GM21529 (cell line): ENCODE measurements around the gene MARCHF10.

Source experiments
- ATAC-seq: cut with Tn5 transposase; IDR thresholded peaks from one replicate; pipeline ENCODE4 v1.9.1; 2021; ENCODE audit not compliant: unreplicated experiment

Gene MARCHF10

GRCh38 chr17:62755141-62755851 is 52.8 kb downstream of the MARCHF10 start:
- no peak for ATAC-seq

- ATAC-seq, result no peak
These were observed 53.5 kb downstream of the MARCHF10 start for GRCh38 chr17:62754631-62755030.

- no peak for ATAC-seq
These were observed 54.6 kb downstream of the MARCHF10 start for GRCh38 chr17:62753562-62753961.

GRCh38 chr17:62751060-62751691 is 56.9 kb downstream of the MARCHF10 start:
- ATAC-seq, result no peak

- no peak for ATAC-seq
These were observed 57.5 kb downstream of the MARCHF10 start for GRCh38 chr17:62750631-62751051.

- ATAC-seq, result no peak
These were observed 58.2 kb downstream of the MARCHF10 start for GRCh38 chr17:62749926-62750325.

GRCh38 chr17:62746941-62747340 is 61.2 kb downstream of the MARCHF10 start:
- ATAC-seq, result no peak

- ATAC-seq, result no peak
These were observed 62.3 kb downstream of the MARCHF10 start for GRCh38 chr17:62745806-62746205.

- no peak for ATAC-seq
These were observed 63.9 kb downstream of the MARCHF10 start for GRCh38 chr17:62744259-62744658.

GRCh38 chr17:62741290-62741689 is 66.8 kb downstream of the MARCHF10 start:
- peak; percentile 69 for ATAC-seq

- no peak for ATAC-seq
These were observed 68.3 kb downstream of the MARCHF10 start for GRCh38 chr17:62739645-62740388.

GRCh38 chr17:62738281-62738680 is 69.8 kb downstream of the MARCHF10 start:
- no peak for ATAC-seq

GRCh38 chr17:62737513-62737912 is 70.6 kb downstream of the MARCHF10 start:
- ATAC-seq, result peak; percentile 72

GRCh38 chr17:62735044-62735651 is 73.0 kb downstream of the MARCHF10 start:
- no peak for ATAC-seq

GRCh38 chr17:62732125-62732524 is 76.0 kb downstream of the MARCHF10 start:
- no peak for ATAC-seq

- no peak for ATAC-seq
These were observed 80.0 kb downstream of the MARCHF10 start for GRCh38 chr17:62727916-62728672.

- no peak for ATAC-seq
These were observed 82.3 kb downstream of the MARCHF10 start for GRCh38 chr17:62725791-62726249.

GRCh38 chr17:62724398-62725146 is 83.5 kb downstream of the MARCHF10 start:
- ATAC-seq, result peak; percentile 94

- no peak for ATAC-seq
These were observed 84.3 kb downstream of the MARCHF10 start for GRCh38 chr17:62723842-62724241.

- no peak for ATAC-seq
These were observed 85.5 kb downstream of the MARCHF10 start for GRCh38 chr17:62722625-62723024.
